B cell (primary cell): ENCODE measurements around the gene GRK6.

Experiments
- EZH2 ChIP-seq: IDR thresholded peaks from 2 replicates; pipeline ENCODE4 v1.6.1; 2012; ENCODE audit warnings: borderline replicate concordance, low read depth, mild to moderate bottlenecking, moderate library complexity, low read length; ENCODE audit not compliant: insufficient read depth, poor library complexity, severe bottlenecking
- TF ChIP-seq, protein P1 (sequence below): fragments of 200-600 bp; IDR thresholded peaks from one replicate; pipeline ENCODE4 v1.8.0; 2022; ENCODE audit warnings: antibody characterized with exemption, mild to moderate bottlenecking

DNA sequence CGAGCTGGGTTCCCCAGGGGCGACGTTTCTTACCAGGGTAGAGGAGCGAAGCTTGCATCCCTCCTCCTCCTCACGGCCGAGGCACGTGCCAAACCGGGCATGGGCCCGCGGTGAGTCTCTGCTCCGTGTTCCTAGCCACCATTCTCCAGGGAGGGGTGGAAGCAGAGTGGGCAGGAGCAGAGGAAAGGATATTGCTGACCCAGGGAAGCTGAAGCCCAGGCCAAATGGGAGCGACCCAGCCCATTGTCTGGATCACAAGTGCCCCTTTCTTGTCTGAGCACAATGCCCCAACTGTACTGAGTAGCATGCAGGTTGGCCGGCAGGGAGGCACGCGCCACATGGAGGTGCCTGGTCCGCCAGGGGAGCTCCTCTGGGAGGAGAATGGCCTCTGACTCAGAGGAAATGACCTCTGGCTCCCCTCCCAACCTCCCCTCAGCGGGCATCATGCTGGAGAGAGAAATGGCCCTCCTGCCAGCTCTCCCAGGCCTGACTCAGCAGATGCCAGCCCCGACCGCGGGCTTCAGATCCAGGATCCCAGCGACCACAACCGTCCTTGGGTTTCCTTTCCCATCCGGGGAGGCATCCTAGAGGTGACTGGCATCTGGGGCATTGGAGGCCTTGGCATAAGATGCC lies 21.3 kb downstream of the GRK6 start:
- TF ChIP-seq, protein P1, sequence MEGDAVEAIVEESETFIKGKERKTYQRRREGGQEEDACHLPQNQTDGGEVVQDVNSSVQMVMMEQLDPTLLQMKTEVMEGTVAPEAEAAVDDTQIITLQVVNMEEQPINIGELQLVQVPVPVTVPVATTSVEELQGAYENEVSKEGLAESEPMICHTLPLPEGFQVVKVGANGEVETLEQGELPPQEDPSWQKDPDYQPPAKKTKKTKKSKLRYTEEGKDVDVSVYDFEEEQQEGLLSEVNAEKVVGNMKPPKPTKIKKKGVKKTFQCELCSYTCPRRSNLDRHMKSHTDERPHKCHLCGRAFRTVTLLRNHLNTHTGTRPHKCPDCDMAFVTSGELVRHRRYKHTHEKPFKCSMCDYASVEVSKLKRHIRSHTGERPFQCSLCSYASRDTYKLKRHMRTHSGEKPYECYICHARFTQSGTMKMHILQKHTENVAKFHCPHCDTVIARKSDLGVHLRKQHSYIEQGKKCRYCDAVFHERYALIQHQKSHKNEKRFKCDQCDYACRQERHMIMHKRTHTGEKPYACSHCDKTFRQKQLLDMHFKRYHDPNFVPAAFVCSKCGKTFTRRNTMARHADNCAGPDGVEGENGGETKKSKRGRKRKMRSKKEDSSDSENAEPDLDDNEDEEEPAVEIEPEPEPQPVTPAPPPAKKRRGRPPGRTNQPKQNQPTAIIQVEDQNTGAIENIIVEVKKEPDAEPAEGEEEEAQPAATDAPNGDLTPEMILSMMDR, result no peak
- TF ChIP-seq EZH2, result no peak
